Erythroblast (primary cell): ENCODE data around the gene TAB2.
A peak's percentile ranks its signal among the peaks of the same experiment; 100 is the strongest.

Experiments
- DNase-seq, 2 experiments: peaks; one replicate each; lab custom pipeline; 2025; lab: John Stamatoyannopoulos, UW
- GATA1 ChIP-seq: IDR thresholded peaks from 2 replicates; pipeline ENCODE4 v1.6.1; 2011; ENCODE audit warnings: low read depth, mild to moderate bottlenecking, control low read depth, low read length, moderate library complexity
- POLR2A ChIP-seq: IDR thresholded peaks from 2 replicates; pipeline ENCODE4 v1.6.1; 2011; ENCODE audit warnings: mild to moderate bottlenecking, low read length

Gene TAB2

GRCh38 chr6:149410557-149410956, 93.0 kb downstream of the TAB2 start:
- DNase-seq, result no peak
- TF ChIP-seq POLR2A (no peak), GATA1 (no peak)

DNA sequence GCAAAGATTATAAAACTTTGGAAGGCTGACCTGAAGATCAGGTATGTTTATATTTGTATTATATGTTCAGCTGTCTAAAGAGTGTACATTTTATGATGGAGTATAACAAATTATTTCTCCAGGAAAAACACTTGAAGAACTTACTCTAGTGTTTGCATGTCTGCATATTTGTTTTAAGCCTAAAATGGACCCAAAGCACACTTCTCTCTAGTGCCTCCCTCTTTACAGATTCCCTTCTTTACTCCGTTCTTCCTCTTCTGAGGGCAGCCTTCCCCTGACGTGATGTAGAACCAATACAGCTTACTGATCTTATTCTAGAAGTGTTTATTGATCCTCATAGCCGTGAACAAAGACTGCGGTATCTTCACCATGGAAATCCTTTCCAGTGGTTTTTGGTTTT, 96.5 kb downstream of the TAB2 start:
- TF ChIP-seq GATA1, result no peak
- no peak for TF ChIP-seq POLR2A
- DNase-seq, result no peak

GRCh38 chr6:149414821-149415220, 97.3 kb downstream of the TAB2 start:
- no peak for DNase-seq

DNA sequence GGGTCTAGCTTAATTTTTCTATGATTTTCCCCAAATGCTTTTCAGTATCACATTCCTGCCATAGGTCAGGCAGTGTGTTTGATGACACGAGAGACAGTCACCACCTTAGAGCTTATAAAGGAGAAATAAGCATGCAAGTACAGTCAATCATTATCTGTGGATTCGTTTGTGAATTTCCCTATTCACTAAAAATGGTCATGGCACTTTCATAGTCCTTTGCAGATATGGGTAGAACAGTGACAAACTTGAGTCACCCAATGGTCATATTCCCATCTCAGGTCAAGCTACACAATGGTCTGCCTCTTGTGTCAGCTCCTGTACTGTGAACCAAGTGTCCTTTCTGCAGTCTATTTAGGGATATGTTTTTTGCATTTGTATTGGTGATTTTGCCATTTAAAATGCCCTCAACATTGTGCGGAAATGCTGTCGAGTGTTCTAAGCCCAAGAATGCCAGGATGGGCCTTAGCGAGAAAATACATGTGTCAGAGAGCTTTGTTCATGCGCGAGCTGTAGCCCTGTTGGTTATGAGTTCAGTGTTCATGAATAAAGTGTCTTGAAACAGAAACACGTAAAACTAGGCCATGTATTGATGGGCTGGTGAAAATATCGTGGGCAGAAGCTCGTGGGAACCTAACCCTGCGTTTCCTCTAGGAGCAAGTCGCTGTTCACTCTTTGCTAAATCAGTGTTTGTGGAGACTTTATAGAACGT, 102.3 kb downstream of the TAB2 start:
- DNase-seq, result no peak
- TF ChIP-seq POLR2A (no peak), GATA1 (no peak)

More at GRCh38 chr6:149414821-149415220, 97.3 kb downstream of the TAB2 start:
- TF ChIP-seq GATA1 (no peak), POLR2A (no peak)

- TF ChIP-seq GATA1 (no peak), POLR2A (no peak)
- DNase-seq, result no peak
These were observed 103.6 kb downstream of the TAB2 start for GRCh38 chr6:149421132-149421531.

GRCh38 chr6:149422581-149422980, 105.1 kb downstream of the TAB2 start:
- DNase-seq, result no peak
- TF ChIP-seq GATA1 (no peak), POLR2A (no peak)

DNA sequence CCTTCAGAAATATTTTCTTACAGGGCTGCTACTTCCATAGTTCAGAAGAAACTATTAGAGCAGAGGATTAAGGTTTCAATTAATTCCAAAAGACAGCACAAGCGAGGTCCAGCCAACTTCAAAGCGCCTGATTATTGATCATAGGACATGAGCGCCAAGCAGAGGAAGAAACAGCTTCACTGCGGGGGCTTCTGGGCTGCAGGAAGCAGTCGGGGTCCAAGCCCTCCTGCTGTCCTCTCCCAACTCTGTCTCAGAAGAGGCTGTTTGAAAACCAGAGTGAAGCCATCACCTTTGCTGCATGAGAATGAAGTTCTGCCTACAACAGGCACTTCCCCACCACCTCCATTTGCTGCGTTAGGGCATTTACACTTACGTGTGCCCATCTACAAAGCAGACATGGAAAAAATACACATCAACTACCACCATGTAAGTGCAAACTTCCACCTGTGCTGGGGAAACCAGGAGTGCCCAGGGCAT, 106.5 kb downstream of the TAB2 start:
- DNase-seq, result no peak
- TF ChIP-seq POLR2A, result no peak
- TF ChIP-seq GATA1, result no peak

DNA sequence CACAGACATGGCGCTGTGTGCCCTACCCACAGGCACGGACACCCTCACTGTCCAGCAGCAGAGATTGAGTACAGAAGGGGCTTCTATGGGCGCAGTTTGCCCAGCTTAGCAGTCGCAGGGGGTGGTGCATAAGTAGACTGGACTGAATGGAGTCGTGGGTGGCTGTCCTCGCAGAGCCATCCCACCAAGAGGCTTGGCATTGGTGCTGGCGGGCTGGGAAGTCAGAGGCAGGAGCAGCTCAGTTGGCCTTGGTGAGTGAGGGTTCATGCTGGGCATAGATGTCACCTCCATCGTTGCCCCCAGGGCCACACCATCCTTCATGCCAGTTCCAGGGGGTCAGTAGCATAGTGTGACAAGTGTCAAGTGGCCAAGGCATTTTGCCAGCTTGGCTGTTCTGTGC, 107.7 kb downstream of the TAB2 start:
- DNase-seq, result no peak
- TF ChIP-seq GATA1 (no peak), POLR2A (no peak)

DNA sequence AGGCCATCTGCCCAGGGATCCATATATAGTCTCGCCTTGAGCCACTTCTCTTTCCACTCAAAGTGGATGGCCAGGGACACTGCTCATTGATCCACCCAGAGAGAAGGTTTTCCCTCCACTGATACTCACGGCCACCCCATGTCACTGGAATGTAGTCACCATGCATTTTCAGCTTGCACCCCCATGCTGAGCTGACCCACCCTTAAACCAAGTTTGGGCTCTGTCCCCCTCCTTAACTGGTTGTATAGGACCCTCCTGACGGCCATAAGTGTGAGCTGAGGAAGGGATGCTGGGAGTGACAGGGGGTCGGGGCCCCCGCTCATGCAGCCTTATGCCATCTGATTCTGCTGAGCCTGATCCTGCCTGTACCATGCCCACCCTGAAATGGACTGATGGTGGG, 108.2 kb downstream of the TAB2 start:
- no peak for TF ChIP-seq GATA1
- no peak for TF ChIP-seq POLR2A
- DNase-seq, result no peak

DNA sequence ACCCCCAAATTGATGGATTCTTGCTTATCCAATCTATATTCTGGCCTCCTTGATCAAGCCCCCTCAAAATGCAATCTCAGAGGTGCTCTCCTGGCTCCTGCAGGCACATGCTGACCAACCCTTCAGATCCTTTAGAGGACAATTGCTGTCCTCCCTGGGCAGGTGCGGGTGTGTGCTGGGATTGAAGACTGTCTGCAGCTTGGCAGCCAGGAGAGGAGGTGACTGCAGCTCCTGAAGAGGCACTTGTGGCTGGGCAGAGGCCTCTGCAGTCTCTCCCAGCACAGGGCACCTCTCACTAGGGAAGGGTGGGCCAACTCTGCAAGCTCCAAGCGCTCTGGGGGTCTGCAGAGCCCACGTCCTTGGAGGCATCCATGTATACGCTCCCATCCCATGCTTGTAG, 111.1 kb downstream of the TAB2 start:
- DNase-seq, result no peak
- no peak for TF ChIP-seq GATA1
- TF ChIP-seq POLR2A, result no peak

GRCh38 chr6:149429427-149430360, 112.2 kb downstream of the TAB2 start:
- no peak for TF ChIP-seq POLR2A
- no peak for TF ChIP-seq GATA1
- no peak for DNase-seq

DNA sequence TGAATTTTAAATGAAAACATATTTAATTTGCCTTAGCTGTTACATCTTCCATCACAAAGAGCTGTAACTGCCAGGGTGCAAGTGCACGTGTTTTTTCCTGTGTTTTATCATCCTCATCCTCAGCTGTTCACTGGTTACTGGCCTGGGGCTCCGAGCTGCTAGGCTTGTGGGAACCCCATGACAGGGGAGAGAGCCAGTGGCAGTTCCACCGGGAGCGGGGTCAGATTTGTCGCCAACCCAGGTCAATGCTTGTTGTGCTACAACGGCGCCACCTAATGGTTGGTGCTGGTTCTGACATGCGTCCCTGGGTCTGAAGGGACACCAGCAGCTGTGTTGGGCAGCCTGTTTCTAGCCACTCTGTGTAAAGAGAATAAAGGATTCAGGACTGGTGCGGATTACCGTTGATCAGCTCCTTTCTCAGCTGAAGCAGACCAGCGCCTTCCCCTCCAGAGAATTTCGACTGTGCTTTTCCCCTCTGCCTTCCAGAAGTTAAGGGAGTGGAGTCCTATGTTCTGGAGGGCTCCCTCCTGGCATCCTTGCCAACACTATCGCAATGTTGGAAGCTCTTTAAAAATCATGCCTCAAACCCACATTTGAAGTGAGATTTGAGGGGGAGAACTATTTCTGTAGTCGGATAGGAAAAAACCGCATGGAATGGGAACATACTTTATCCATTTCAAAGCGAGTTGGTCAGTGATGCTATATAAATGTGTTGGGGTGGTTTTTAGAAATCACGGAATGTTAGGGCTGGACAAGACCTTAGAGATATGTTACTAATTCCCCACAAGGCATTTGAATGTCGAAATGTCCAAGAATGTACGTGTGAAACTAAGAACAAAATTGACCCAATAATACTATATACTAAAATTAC, 114.6 kb downstream of the TAB2 start:
- peak; percentile 80 to 90 for DNase-seq
- TF ChIP-seq POLR2A (no peak), GATA1 (no peak)

DNA sequence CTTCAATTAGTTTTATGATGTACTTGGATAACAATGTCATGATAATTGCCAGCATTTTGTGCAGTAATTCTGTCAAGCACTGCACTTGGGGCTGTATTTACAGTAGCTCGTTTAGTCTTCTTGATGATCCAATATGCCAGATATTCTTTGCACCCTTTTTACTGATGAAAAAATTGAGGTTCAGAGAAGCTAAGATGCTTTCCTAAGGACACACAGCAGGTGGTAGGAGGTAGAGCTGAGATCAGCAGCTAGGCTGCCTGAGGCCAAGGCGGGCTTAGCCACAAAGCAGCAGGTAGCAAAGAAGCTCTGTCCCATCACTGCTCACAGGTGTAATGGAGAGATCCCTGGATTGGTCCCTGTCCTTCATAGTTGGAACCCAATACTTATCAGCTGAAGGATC, 115.9 kb downstream of the TAB2 start:
- no peak for DNase-seq

More for the DNA sequence above, 115.9 kb downstream of the TAB2 start:
- TF ChIP-seq GATA1 (no peak), POLR2A (no peak)
